GM23338 (cell line): Measurements from ENCODE around the gene RXFP1. TPM values are rescaled to one million over a fixed set of nuclear protein-coding genes. Genes with fewer than 3 reads are reported as not detected.

Experiments used
- ATAC-seq: fragments of 200-7000 bp; cut with Tn5 transposase; 3 replicates; pipeline ENCODE4 v1.9.1; 2020
- DNase-seq: peaks from one replicate; pipeline ENCODE4 v3.0.0-alpha.2; 2015; ENCODE audit warnings: low spot score
- H2AFZ ChIP-seq: fragments of 200-600 bp; sonication (generic); 2 replicates; pipeline ENCODE4 v1.8.0; 2016; ENCODE audit warnings: antibody characterized with exemption, mild to moderate bottlenecking, moderate library complexity
- H3F3A ChIP-seq: fragments of 200-600 bp; sonication (generic); replicated peaks from 2 replicates; pipeline ENCODE4 v1.8.0; 2017; ENCODE audit warnings: antibody characterized with exemption, mixed run types, low read depth
- H3K27ac ChIP-seq: fragments of 200-600 bp; sonication (generic); 2 replicates; pipeline ENCODE4 v1.6.1; 2016; ENCODE audit warnings: low read depth
- H3K27me3 ChIP-seq: fragments of 200-600 bp; sonication (generic); 2 replicates; pipeline ENCODE4 v1.8.0; 2016; ENCODE audit warnings: mild to moderate bottlenecking, mixed run types, moderate library complexity; ENCODE audit not compliant: insufficient read depth
- H3K36me3 ChIP-seq: fragments of 200-600 bp; sonication (generic); 2 replicates; pipeline ENCODE4 v1.8.0; 2016; ENCODE audit warnings: mild to moderate bottlenecking; ENCODE audit not compliant: insufficient read depth
- H3K4me1 ChIP-seq: fragments of 200-600 bp; sonication (generic); 2 replicates; pipeline ENCODE4 v1.8.0; 2016; ENCODE audit warnings: mild to moderate bottlenecking, moderate library complexity; ENCODE audit not compliant: insufficient read depth
- H3K4me2 ChIP-seq: fragments of 200-600 bp; sonication (generic); 2 replicates; pipeline ENCODE4 v1.7.1; 2017; ENCODE audit warnings: mixed run types
- H3K4me3 ChIP-seq: fragments of 200-600 bp; sonication (generic); 2 replicates; pipeline ENCODE4 v1.6.1; 2016; ENCODE audit warnings: mixed run types
- H3K79me2 ChIP-seq: fragments of 200-600 bp; sonication (generic); replicated peaks from 2 replicates; pipeline ENCODE4 v1.8.0; 2017; ENCODE audit warnings: mild to moderate bottlenecking; ENCODE audit not compliant: insufficient read depth
- H3K9me2 ChIP-seq: fragments of 200-600 bp; sonication (generic); 2 replicates; pipeline ENCODE4 v1.8.0; 2017; ENCODE audit not compliant: insufficient read depth
- H4K20me1 ChIP-seq: fragments of 200-600 bp; sonication (generic); replicated peaks from 2 replicates; pipeline ENCODE4 v1.8.0; 2017; ENCODE audit warnings: mild to moderate bottlenecking; ENCODE audit not compliant: insufficient read depth
- H3K27ac Mint-ChIP-seq: 2 replicates; pipeline ENCODE4 v1.8.0; 2020; ENCODE audit warnings: inconsistent platforms, mild to moderate bottlenecking, moderate library complexity, mixed read lengths
- H3K27me3 Mint-ChIP-seq: 3 replicates; pipeline ENCODE4 v1.8.0; 2022; ENCODE audit warnings: low read depth, mild to moderate bottlenecking, moderate library complexity, mixed read lengths, inconsistent platforms; ENCODE audit not compliant: insufficient read depth, poor library complexity
- H3K36me3 Mint-ChIP-seq: 3 replicates; pipeline ENCODE4 v1.8.0; 2021; ENCODE audit warnings: low read depth, mild to moderate bottlenecking, inconsistent platforms, moderate library complexity, mixed read lengths
- H3K4me1 Mint-ChIP-seq: 3 replicates; pipeline ENCODE4 v1.8.0; 2020; ENCODE audit warnings: mild to moderate bottlenecking, inconsistent platforms, mixed read lengths
- H3K4me3 Mint-ChIP-seq: 3 replicates; pipeline ENCODE4 v1.8.0; 2021; ENCODE audit warnings: moderate library complexity, mild to moderate bottlenecking, inconsistent platforms, mixed read lengths
- H3K9me3 Mint-ChIP-seq: 3 replicates; pipeline ENCODE4 v1.8.0; 2020; ENCODE audit warnings: moderate library complexity, mild to moderate bottlenecking, inconsistent platforms, mixed read lengths
- CREB1 ChIP-seq: fragments of 250-450 bp; sonication (Bioruptor Pico); IDR thresholded peaks from 2 replicates; pipeline ENCODE4 v1.5.0; 2020; ENCODE audit warnings: low read depth, mild to moderate bottlenecking, moderate library complexity
- CTCF ChIP-seq, 2 experiments: fragments of 200-600 bp in 1 of 2; sonication (generic) in 1 of 2; conservative IDR thresholded peaks; 2 replicates each; pipeline versions ENCODE4 v1.5.1 to v1.6.1; 2016 to 2017; ENCODE audit warnings: antibody characterized with exemption in 2 of 2, low read depth in 2 of 2, mild to moderate bottlenecking in 2 of 2, moderate library complexity in 1 of 2
- ETS1 ChIP-seq: IDR thresholded peaks from 2 replicates; pipeline ENCODE4 v1.6.1; 2016; ENCODE audit warnings: antibody characterized with exemption
- EZH2 ChIP-seq: fragments of 200-600 bp; sonication (generic); IDR thresholded peaks from one replicate; pipeline ENCODE4 v1.8.0; 2017; ENCODE audit warnings: antibody characterized with exemption, mild to moderate bottlenecking, low read depth; ENCODE audit not compliant: unreplicated experiment
- EZH2phosphoT487 ChIP-seq: fragments of 200-600 bp; sonication (generic); IDR thresholded peaks from one replicate; pipeline ENCODE4 v1.8.1; 2018; ENCODE audit warnings: antibody characterized with exemption; ENCODE audit not compliant: unreplicated experiment
- JUNB ChIP-seq: IDR thresholded peaks from one replicate; pipeline ENCODE4 v1.6.1; 2016; ENCODE audit warnings: antibody characterized with exemption; ENCODE audit not compliant: unreplicated experiment
- NANOG ChIP-seq: IDR thresholded peaks from 2 replicates; pipeline ENCODE4 v1.6.1; 2016; ENCODE audit warnings: antibody characterized with exemption, borderline replicate concordance
- POLR2AphosphoS5 ChIP-seq: IDR thresholded peaks from 2 replicates; pipeline ENCODE4 v1.6.1; 2016; ENCODE audit warnings: antibody characterized with exemption, low read depth
- REST ChIP-seq: IDR thresholded peaks from one replicate; pipeline ENCODE4 v1.6.1; 2018; ENCODE audit warnings: antibody characterized with exemption; ENCODE audit not compliant: unreplicated experiment
- STAT1 ChIP-seq: IDR thresholded peaks from one replicate; pipeline ENCODE4 v1.6.1; 2016; ENCODE audit warnings: antibody characterized with exemption; ENCODE audit not compliant: unreplicated experiment
- ZNF114 ChIP-seq: fragments of 250-450 bp; sonication (Bioruptor Pico); IDR thresholded peaks from 2 replicates; pipeline ENCODE4 v1.5.0; 2020; ENCODE audit warnings: mild to moderate bottlenecking, moderate library complexity
- ZNF331 ChIP-seq: fragments of 250-450 bp; sonication (Bioruptor Pico); IDR thresholded peaks from 2 replicates; pipeline ENCODE4 v1.5.0; 2020; ENCODE audit warnings: low read depth, mild to moderate bottlenecking, moderate library complexity
- ZNF462 ChIP-seq: fragments of 250-450 bp; sonication (Bioruptor Pico); IDR thresholded peaks from 2 replicates; pipeline ENCODE4 v1.5.0; 2020; ENCODE audit warnings: mild to moderate bottlenecking, moderate library complexity
- polyA plus RNA-seq: library from polyadenylated mRNA; unstranded; fragments of >200 nt; fragmentation: Nextera tagmentation; extraction: Ambion mirVana; gene quantifications from 2 replicates; pipeline ENCODE4 v1.2.1, GENCODE V29; 2016
- total RNA-seq: library from RNA; depleted of rRNA; stranded (reverse); fragments of >200 nt; shearing (Covaris generic); gene quantifications from 2 replicates; pipeline ENCODE4 v1.2.3, GENCODE V29; 2014

Gene RXFP1
- total and polyA plus RNA-seq, 2 experiments from 2014 or later = 0.63 TPM; not detected in 1

GRCh38 chr4:158610790-158611189, 89.1 kb downstream of the RXFP1 start:
- Histone ChIP-seq H4K20me1 (no peaks in the 10 kb centered on the region), H3K79me2 (no peaks in the 10 kb centered on the region), H3K9me2 (no peaks in the 10 kb centered on the region), H3K4me3 (no peak overlapping the region), H3K27me3 (no peaks in the 10 kb centered on the region), H3K4me1 (no peaks in the 10 kb centered on the region), H3K36me3 (no peaks in the 10 kb centered on the region), H3F3A (no peaks in the 10 kb centered on the region), H3K4me2 (no peak overlapping the region), H3K27ac (no peak overlapping the region), H2AFZ (peak overlapping the region; percentile 12; the same call in 1 of the 2 replicates)
- Mint-ChIP-seq H3K4me3 (no peak overlapping the region), H3K27me3 (no peaks in the 10 kb centered on the region), H3K36me3 (no peaks in the 10 kb centered on the region), H3K4me1 (peaks cover 12% of the 10 kb centered on the region), H3K9me3 (no peaks in the 10 kb centered on the region), H3K27ac (no peak overlapping the region; the same call in 1 of the 2 replicates)
- DNase-seq (no peak), ATAC-seq (no peak)
- TF ChIP-seq STAT1 = no peak
- TF ChIP-seq ZNF462 (CRISPR knock-in tag) = no peak
- TF ChIP-seq POLR2AphosphoS5 = no peak
- TF ChIP-seq EZH2phosphoT487 = no peak
- no peak for TF ChIP-seq CREB1 (CRISPR knock-in tag)
- TF ChIP-seq CTCF (conservative IDR thresholded peaks at IDR 0.05; ENCODE audit: low read depth in 2 of 2) = no peak
- no peak for TF ChIP-seq NANOG
- no peak for TF ChIP-seq JUNB
- TF ChIP-seq ZNF114 (CRISPR knock-in tag) = no peak
- TF ChIP-seq ETS1 = no peak
- no peak for TF ChIP-seq EZH2
- no peak for TF ChIP-seq ZNF331 (CRISPR knock-in tag)
- TF ChIP-seq REST = no peak
